NOMO-1 treated with dmso at 0.1 percent for 144 hours (cell line): Measurements from ENCODE around the gene RAET1E.
"Not testable (repeated sequence)": the region's sequence is repeated elsewhere in the genome, so short reads cannot be mapped to it uniquely, and the experiment has no call there.

Experiments used
- DNase-seq: peaks from one replicate; lab custom pipeline; 2025; ENCODE audit not compliant: unreplicated experiment; lab: John Stamatoyannopoulos, UW

RAET1E gene

DNA sequence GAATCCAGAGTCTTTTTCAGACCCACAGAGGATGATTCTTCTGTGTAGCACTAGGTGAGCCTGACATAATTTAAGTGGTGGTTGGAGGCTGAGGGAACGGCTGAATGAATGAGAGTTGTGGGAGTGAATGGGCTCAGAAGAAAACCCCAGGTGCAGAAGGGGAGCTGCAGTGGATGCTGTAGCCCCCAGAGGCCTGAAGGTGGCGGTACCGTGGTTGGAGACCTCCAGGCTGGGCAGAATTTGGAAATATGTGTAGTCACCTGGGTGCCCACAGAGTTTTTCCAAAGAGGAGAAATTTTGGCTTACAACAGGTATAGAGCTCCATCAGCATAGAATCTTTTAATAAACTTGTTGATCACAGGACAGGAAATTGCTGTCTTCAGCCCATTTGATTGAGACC lies 31.5 kb upstream of the RAET1E start:
- no peak for DNase-seq

GRCh38 chr6:149927025-149927424 lies 29.1 kb upstream of the RAET1E start:
- DNase-seq: not testable (repeated sequence)

DNA sequence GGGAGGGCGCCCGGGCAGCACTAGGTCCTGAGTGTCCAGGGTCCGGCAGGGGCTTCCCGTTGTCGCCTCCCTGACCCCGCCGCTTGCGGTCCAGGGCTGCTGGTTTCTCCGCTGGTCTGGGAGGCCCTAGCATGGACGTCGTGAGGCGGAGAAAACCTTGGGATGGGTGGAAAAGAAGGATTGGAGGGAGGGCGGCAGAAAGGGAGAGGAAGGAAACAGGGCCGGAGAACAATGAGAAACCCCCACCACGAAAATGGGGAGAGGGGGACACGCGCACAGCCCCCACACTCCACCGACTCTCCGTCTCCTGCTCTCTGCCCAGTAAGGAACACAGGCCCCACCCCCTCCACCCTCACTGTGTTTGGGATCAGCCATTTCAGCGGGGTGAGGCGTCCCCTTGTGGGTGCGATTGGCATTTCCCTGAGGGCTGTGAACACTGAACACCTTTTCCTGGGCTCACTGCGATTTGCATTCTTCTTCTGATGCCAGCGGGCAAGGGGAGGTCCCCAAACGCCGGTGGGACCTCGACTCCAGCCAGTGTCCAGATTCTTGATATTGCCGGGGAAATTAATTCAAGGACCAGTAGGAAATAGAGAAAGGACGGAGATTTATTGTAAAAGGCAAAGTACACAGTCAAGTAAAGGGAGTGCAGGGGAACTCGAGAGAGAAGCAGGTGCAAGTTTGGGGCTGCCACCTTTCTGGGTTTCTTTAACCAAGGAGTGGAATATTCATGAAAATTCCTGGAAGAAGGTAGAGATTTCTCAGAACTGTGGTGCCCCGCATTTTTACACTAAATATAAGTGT lies 28.3 kb upstream of the RAET1E start:
- peak; percentile 22 for DNase-seq

GRCh38 chr6:149925253-149925973 lies 27.5 kb upstream of the RAET1E start:
- DNase-seq: no peak

- no peak for DNase-seq
Observed at GRCh38 chr6:149924933-149925252, 27.0 kb upstream of the RAET1E start.

DNA sequence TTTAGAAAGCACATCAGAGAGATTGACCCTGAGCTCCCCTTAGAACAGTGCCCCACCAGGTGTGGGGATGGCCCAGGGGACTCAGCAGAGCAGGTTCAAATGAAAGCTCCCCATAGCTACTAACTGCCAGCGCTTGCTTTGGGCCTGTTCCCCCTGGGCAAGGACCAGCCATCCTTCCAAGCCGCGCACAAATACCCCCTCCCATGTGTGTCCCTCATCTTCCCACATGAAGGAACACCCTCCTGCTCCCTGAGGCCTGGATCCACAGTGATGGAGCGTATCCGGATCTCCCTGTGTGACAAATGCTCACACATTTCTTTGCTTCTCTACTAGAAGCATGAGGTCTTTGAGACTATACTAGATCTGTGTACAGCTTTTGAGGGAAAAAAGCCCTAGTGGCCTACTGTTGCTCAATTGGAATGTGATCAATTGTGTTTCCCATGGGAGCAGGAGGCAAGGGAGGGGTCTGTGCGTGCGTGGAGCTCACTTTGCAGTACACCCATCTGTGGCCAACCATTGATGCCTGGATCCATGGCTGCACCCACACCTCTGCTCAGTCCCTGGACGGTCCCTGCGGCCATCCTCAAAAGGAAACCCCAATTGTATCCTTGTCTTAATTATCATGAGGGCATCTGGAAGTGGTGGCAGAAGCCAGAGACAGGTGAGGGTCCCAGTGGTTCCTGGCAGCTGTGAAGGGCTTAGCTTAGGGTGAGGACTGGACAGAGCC lies 26.5 kb upstream of the RAET1E start:
- DNase-seq: no peak

GRCh38 chr6:149923327-149923986 lies 25.5 kb upstream of the RAET1E start:
- no peak for DNase-seq

- peak; percentile 97 for DNase-seq
Observed at GRCh38 chr6:149922642-149923326, 24.9 kb upstream of the RAET1E start, which contains the start of gene RAET1G. Gene RAET1G (minus strand): TSS chr6:149923121. CDS start chr6:149923010, 111 bp downstream.

DNA sequence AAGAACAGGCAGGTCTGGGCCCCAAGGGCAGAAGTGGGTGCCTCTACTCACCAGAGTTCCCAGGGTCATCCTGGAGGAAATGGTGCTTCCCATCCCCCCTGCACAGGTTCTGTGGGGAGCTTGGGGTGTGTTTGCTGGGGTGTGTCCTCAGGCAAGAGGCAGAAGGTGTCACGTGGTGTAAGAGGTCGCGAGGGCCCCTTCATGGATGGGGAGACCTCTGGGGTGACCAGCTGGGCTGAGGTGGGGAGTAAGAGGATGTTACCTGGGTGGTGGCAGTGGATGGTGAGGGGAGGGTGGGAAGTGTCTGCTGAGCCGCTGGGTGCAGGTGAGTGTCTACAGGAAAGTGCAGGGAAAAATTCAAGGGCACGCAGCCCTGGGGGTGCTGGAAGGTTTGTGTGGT lies 24.2 kb upstream of the RAET1E start:
- DNase-seq: not testable (repeated sequence)

GRCh38 chr6:149921361-149921760 lies 23.4 kb upstream of the RAET1E start:
- no peak for DNase-seq

DNA sequence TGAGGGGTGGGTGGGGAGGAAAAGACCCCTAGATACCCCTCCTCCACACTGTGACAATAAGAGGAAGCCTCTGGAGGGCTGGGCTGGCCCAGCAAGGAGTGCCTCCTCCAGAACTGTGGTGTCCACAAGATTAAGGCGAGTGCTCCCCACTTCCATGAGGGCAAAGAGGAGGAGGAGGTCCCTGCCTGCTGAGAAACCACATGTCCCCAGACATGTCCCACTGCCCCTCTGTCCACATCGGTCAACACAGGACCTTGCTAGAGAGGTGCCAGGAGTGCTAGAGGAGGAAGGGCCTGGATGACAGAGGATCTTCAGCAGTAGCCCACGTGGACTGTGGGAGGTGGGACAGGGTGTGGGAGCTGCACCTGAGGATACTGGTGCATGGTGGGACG lies 21.9 kb upstream of the RAET1E start:
- DNase-seq: no peak

DNA sequence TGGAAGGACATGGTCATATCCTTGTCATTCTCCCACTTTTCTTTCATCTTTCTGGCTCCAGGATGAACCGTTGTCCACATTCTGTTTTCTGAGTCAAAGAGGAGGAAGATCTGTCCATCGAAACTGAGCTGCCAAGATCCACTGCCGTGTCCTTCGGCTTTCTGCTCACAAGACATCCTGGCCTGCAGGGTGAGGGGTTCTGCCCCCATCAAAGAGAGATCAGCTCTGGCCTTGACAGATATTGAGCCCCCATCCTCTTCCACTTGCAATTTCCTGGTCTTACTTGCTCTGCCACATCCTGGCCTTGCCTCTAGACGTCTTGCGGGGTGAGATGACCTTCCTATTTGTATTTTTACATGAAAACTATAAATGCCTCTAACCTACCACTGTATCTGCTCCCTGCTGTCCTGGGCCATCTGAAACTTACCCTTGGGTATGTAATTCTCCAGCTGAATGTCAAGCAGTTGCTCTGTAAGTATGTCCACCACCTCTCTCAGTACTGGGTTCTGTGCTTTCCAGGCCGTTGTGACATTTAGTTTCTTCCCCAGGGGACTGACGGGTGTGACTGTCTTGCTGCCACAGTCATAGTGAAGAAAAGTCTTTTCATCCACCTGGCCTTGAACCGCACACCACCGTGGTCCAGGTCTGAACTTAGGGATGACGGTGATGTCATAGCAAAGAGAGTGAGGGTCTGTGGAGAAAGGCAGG lies 21.4 kb upstream of the RAET1E start:
- not testable (repeated sequence) for DNase-seq

DNA sequence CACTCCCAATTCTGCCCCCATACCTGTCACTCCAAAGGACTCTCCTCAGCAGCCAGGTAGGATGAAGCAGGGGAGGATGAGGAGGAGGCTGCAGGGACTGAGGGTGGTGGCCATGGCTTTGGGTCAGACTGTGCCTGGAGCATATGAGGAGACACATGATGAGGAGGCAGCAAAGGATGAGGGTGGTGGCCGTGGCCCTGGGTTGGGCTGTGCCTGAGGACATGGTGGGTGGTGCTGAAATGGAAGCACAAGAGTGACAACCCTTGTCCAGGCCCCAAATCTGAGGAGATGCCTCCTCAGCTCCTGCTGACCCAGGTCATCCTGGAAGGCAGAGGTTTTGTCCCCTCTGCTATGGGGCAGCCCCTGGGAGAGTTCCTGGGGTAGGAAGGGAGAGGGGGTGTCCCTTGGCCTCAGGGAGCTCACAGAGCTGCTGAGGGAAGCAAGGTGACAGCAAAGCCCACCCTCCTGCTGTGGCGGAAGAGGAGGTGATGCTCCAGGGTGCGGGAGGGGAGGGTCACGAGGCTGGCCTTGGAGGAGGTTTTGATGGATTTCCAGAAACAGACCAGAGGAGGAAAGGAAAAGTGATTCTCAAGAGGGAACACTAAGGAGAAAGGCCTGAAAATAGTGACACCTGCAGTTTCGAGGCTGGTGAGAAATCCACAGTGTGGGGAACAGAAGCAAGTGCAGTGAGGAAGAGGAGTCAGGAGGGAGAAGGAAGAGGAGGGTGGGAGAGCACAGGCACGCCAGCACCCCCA lies 20.4 kb upstream of the RAET1E start:
- no peak for DNase-seq

- DNase-seq: no peak
Observed at GRCh38 chr6:149917679-149918078, 19.8 kb upstream of the RAET1E start.

- DNase-seq: no peak
Observed at GRCh38 chr6:149915970-149916865, 18.3 kb upstream of the RAET1E start.

DNA sequence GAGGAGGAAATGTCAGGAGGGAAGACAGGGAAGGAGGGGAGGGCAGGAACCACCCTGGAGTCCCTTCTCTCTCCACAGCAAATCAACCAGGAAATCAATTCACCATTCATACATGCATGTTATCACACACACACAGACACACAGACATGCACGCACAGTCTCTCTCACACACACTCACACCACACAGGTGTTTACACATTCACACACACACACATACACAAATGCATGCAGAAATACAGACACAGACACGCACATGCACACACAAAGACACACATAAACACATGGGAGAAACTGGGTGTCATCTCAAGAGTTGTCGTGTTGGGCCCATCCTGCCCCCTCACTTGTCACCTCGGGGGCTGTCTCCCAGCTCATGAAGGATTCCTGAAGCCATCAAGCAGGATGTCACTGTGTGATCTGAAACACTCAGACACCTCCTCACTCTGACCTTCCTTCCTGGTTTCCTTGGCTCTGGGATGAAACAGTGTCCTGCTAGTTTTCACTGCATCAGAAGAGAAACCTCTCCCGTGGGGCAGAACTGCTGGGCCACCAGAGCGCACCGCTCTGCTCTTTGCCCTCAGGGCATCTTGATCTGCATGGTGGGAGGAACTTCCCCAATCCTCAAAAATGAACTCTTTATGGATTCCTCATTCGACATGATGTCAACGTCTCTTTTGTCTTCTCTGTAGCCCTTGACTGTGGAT lies 15.8 kb upstream of the RAET1E start:
- no peak for DNase-seq

DNA sequence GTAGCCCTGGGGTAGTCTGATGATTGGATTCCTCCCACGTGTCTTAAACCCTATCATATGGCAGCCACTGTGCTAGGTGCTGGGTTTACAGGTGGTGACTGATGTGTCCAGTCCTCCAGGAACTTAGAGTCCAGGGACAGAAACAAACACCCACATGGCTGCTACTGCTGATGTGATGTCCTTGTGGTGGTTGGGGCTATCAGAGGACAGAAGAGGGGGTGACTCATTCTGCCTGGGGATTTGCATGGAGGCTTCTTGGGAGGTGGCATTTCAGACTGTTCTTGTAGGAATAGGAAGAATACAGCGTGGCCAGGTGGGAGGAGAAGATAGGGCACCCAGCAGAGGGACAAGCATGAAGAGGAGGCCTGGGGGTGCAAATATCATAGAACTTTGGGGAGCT lies 15.2 kb upstream of the RAET1E start:
- no peak for DNase-seq

DNA sequence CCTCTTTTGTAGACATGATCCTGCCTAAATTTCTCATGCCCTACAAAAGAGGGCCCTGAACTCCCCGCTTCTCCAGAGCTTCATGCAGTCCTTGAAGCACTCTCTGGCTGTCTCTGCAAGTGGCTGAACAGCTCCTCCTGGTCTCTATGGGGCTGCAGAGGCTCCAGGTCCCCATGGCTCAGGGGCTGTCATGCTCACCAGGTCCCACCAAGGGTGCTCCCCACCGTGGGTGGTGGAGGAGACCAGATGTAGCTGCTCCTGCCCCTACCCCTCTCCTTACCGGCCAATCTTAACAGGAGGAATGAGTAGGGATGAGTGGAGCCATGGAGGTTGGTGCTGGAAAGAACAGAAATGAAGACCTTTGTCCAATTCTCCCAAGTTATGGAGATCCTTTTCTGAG lies 14.8 kb upstream of the RAET1E start:
- DNase-seq: not testable (repeated sequence)
